ENCODE data around the gene WDFY4. TPM values are rescaled to one million over a fixed set of nuclear protein-coding genes. Genes with fewer than 3 reads are reported as not detected.

Gene WDFY4
- total RNA-seq, 1 experiment from 2014 or later = not detected

DNA sequence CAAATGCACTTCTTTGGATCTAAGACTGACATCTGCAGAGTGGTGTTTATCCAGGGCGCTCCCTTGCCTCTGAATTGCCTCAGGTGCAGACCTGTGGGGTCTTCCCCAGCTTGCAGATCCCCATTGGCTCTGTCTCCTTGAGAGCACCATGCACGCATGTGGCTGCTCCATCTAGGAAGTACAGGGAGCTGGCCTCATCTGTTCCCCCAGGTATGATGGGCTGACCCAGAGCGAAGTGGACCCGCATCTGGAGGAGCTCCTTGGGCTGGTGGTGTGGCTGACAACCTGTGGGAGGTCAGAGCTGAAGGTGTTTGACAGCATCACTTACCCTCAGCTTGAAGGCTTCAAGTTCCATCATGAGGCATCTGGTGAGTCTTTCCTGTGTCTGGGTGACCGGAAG, 44.5 kb downstream of the WDFY4 start:
- no peak overlapping the region for H3K18ac ChIP-seq (ENCODE audit: insufficient read length, low read depth, low read length)
- no peak overlapping the region for H2BK5ac ChIP-seq (ENCODE audit: insufficient read length, low read length)
- H3K79me1 ChIP-seq (ENCODE audit: insufficient read depth, low read depth, low read length, poor library complexity, severe bottlenecking) = no peaks in the 10 kb centered on the region
- no peak overlapping the region for H4K5ac ChIP-seq (ENCODE audit: insufficient read length, low read depth, low read length)
- no peak overlapping the region for H4K8ac ChIP-seq (replicated peaks; ENCODE audit: insufficient read length, low read depth, low read length)
- no peaks in the 10 kb centered on the region for H3K27me3 ChIP-seq (ENCODE audit: insufficient read depth, low read length)
- WGBS (ENCODE audit: extremely low coverage, insufficient read length, low lambda C conversion rate) = no CpG with 5 or more reads among the region's 5 CpGs
- no peak overlapping the region for H2BK15ac ChIP-seq (ENCODE audit: low read depth, low read length)
- TF ChIP-seq, protein P1, sequence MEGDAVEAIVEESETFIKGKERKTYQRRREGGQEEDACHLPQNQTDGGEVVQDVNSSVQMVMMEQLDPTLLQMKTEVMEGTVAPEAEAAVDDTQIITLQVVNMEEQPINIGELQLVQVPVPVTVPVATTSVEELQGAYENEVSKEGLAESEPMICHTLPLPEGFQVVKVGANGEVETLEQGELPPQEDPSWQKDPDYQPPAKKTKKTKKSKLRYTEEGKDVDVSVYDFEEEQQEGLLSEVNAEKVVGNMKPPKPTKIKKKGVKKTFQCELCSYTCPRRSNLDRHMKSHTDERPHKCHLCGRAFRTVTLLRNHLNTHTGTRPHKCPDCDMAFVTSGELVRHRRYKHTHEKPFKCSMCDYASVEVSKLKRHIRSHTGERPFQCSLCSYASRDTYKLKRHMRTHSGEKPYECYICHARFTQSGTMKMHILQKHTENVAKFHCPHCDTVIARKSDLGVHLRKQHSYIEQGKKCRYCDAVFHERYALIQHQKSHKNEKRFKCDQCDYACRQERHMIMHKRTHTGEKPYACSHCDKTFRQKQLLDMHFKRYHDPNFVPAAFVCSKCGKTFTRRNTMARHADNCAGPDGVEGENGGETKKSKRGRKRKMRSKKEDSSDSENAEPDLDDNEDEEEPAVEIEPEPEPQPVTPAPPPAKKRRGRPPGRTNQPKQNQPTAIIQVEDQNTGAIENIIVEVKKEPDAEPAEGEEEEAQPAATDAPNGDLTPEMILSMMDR (conservative IDR thresholded peaks at IDR 0.05) = no peak
- Mint-ChIP-seq H3K4me1 (peaks cover 17 to 19% of the 10 kb centered on the region in 2 experiments), H3K4me3 (no peak overlapping the region), H3K27ac (no peak overlapping the region; a peak in 1 of 7 replicates), H3K9me3 (no peaks in the 10 kb centered on the region; a peak in 1 of 5 replicates), H3K36me3 (ENCODE audit: insufficient read depth in 1 of 3, low read depth in 3 of 3) (no peaks in the 10 kb centered on the region; a peak in 1 of 7 replicates), H3K27me3 (ENCODE audit: low read depth) (peaks cover 11% of the 10 kb centered on the region)
- H3K4ac ChIP-seq (ENCODE audit: low read depth, low read length) = no peak overlapping the region
- H2BK12ac ChIP-seq (ENCODE audit: insufficient read length, low read depth, low read length) = no peak overlapping the region
- H3K4me2 ChIP-seq (ENCODE audit: insufficient read depth, insufficient read length, low read length) = no peak overlapping the region
- no peaks in the 10 kb centered on the region for H4K20me1 ChIP-seq (ENCODE audit: control insufficient read depth, insufficient read depth, insufficient read length)
- H3K79me2 ChIP-seq (ENCODE audit: insufficient read depth, low read length) = no peaks in the 10 kb centered on the region
- no peaks in the 10 kb centered on the region for H3K23me2 ChIP-seq (ENCODE audit: insufficient read length, low read depth, low read length, poor library complexity, severe bottlenecking)
- no peak overlapping the region for H2BK120ac ChIP-seq (ENCODE audit: low read depth, low read length, poor library complexity, severe bottlenecking)
- H3K23ac ChIP-seq (ENCODE audit: insufficient read length, low read depth, low read length) = no peak overlapping the region
- H3K9me3 ChIP-seq (ENCODE audit: control insufficient read depth, low read depth, low read length) = no peaks in the 10 kb centered on the region
- H2AK5ac ChIP-seq (ENCODE audit: insufficient read length, low read length) = no peak overlapping the region
- no peak overlapping the region for H3K14ac ChIP-seq (ENCODE audit: insufficient read depth, low read length)
- 0 out of 2 replicates have a peak, but pooled peaks cover 6% of the 10 kb centered on the region for H3K4me1 ChIP-seq (ENCODE audit: insufficient read depth, low read length)
- H3K56ac ChIP-seq (ENCODE audit: insufficient read length, low read depth, low read length) = no peak overlapping the region
- no peak for DNase-seq
- H3T11ph ChIP-seq (ENCODE audit: low read length) = no peak overlapping the region
- no peak overlapping the region for H3K27ac ChIP-seq (ENCODE audit: insufficient read length, low read depth, low read length)
- no peak overlapping the region for H2BK20ac ChIP-seq (ENCODE audit: low read depth, low read length, poor library complexity, severe bottlenecking)
- no peak overlapping the region for H2AFZ ChIP-seq (ENCODE audit: low read length)
- no peak overlapping the region for H4K91ac ChIP-seq (ENCODE audit: insufficient read length, low read depth, low read length)
- H3K9ac ChIP-seq (ENCODE audit: extremely low read depth, insufficient read length, low read length) = no peak overlapping the region

All from H9 (cell line).